Fibroblast of lung (primary cell): ENCODE data around the gene TNIP1. TPM values are rescaled to one million over a fixed set of nuclear protein-coding genes. Genes with fewer than 3 reads are reported as not detected.
A peak's percentile ranks its signal among the peaks of the same experiment; 100 is the strongest.

Source experiments
- DNase-seq, 2 donors: peaks; one replicate each; pipeline versions ENCODE4 v3.0.0 to v3.0.0-alpha.2; 2010; ENCODE audit warnings: low read depth in 2 of 2
- H2AFZ ChIP-seq: 2 replicates; pipeline ENCODE4 v1.5.1; 2012; ENCODE audit warnings: low read length, control low read depth, inconsistent platforms
- H3K27ac ChIP-seq: 2 replicates; pipeline ENCODE4 v1.5.1; 2011; ENCODE audit warnings: low read length, control low read depth; ENCODE audit not compliant: insufficient read depth
- H3K27me3 ChIP-seq: 2 replicates; pipeline ENCODE4 v1.5.1; 2011; ENCODE audit warnings: mild to moderate bottlenecking, low read length; ENCODE audit not compliant: control insufficient read depth, insufficient read depth
- H3K36me3 ChIP-seq: 2 replicates; pipeline ENCODE4 v1.5.1; 2011; ENCODE audit warnings: low read length; ENCODE audit not compliant: control insufficient read depth, insufficient read depth
- H3K4me1 ChIP-seq: 2 replicates; pipeline ENCODE4 v1.5.1; 2011; ENCODE audit warnings: low read length; ENCODE audit not compliant: control insufficient read depth, insufficient read depth; ENCODE audit errors: extremely low read depth
- H3K4me2 ChIP-seq: 2 replicates; pipeline ENCODE4 v1.5.1; 2011; ENCODE audit warnings: low read length, control low read depth; ENCODE audit not compliant: insufficient read depth; ENCODE audit errors: extremely low read depth
- H3K4me3 ChIP-seq, 4 experiments: fragments of 200-600 bp in 1 of 4; sonication (generic) in 1 of 4; replicated peaks in 1 of 4; 2 replicates each; pipeline ENCODE4 v1.5.1; 2011 to 2016; ENCODE audit warnings: low read length in 4 of 4, low read depth in 3 of 4, mild to moderate bottlenecking in 3 of 4, control low read depth in 2 of 4, inconsistent platforms in 1 of 4, mixed read lengths in 1 of 4; ENCODE audit not compliant: insufficient read depth in 1 of 4; ENCODE audit errors: control extremely low read depth in 1 of 4
- H3K79me2 ChIP-seq: 2 replicates; pipeline ENCODE4 v1.5.1; 2012; ENCODE audit warnings: mild to moderate bottlenecking, low read length, inconsistent platforms; ENCODE audit not compliant: control insufficient read depth, insufficient read depth
- H3K9ac ChIP-seq: 2 replicates; pipeline ENCODE4 v1.5.1; 2011; ENCODE audit warnings: mild to moderate bottlenecking, low read length, control low read depth; ENCODE audit not compliant: insufficient read depth
- H3K9me3 ChIP-seq: 2 replicates; pipeline ENCODE4 v1.5.1; 2012; ENCODE audit warnings: low read depth, low read length; ENCODE audit not compliant: control insufficient read depth, insufficient read depth
- H4K20me1 ChIP-seq: 2 replicates; pipeline ENCODE4 v1.5.1; 2011; ENCODE audit warnings: low read length; ENCODE audit not compliant: control insufficient read depth, insufficient read depth; ENCODE audit errors: extremely low read depth
- CTCF ChIP-seq, 2 donors: IDR thresholded peaks in 1 of 2; conservative IDR thresholded peaks in 1 of 2; 1 replicate in 1 of 2; 2 replicates in 1 of 2; pipeline ENCODE4 v1.5.1; 2011 to 2012; ENCODE audit warnings: low read length in 2 of 2, control low read depth in 1 of 2, inconsistent platforms in 1 of 2, low read depth in 1 of 2, mild to moderate bottlenecking in 1 of 2
- EZH2 ChIP-seq: IDR thresholded peaks from 2 replicates; pipeline ENCODE4 v1.5.1; 2012; ENCODE audit warnings: low read length, control low read depth, mild to moderate bottlenecking; ENCODE audit errors: missing control alignments
- polyA plus RNA-seq, 2 donors: library from polyadenylated mRNA; depleted of rRNA in 1 of 2; stranded (reverse) in 1 of 2; unstranded in 1 of 2; fragments of >200 nt; gene quantifications; 2 replicates each; pipeline ENCODE4 v1.2.1, GENCODE V29; 2011 to 2012; ENCODE audit warnings: missing spikeins in 1 of 2
- total RNA-seq: library from RNA; depleted of rRNA; stranded (reverse); fragments of >200 nt; gene quantifications from 2 replicates; pipeline ENCODE4 v1.2.1, GENCODE V29; 2014

The TNIP1 gene
- total and polyA plus RNA-seq, 2 donors (not counting 1 experiment from before 2014, with no cell fraction given): 47.2 to 59.1 TPM

- Histone ChIP-seq H3K79me2 (peaks cover 17% of the 10 kb centered on the region), H3K9ac (no peak overlapping the region), H3K4me2 (no peak overlapping the region), H3K27me3 (no peaks in the 10 kb centered on the region), H3K4me3 (no peak overlapping the region), H2AFZ (no peak overlapping the region), H3K4me1 (peaks cover 26% of the 10 kb centered on the region), H3K36me3 (peaks cover 3% of the 10 kb centered on the region), H3K9me3 (no peaks in the 10 kb centered on the region), H4K20me1 (peaks cover 3% of the 10 kb centered on the region), H3K27ac (no peak overlapping the region)
- TF ChIP-seq CTCF (conservative IDR thresholded peaks at IDR 0.05 in 1 of 2, IDR thresholded peaks at IDR 0.05 in 1 of 2; ENCODE audit: low read depth in 1 of 2, low read length in 2 of 2): no peak
- no peak for TF ChIP-seq EZH2
- no peak for DNase-seq
These were observed 6.3 kb downstream of the TNIP1 start for GRCh38 chr5:151074557-151074956.

- Histone ChIP-seq H3K9me3 (no peaks in the 10 kb centered on the region), H4K20me1 (peaks cover 3% of the 10 kb centered on the region), H3K9ac (no peak overlapping the region), H3K36me3 (peaks cover 1% of the 10 kb centered on the region), H3K79me2 (peaks cover 11% of the 10 kb centered on the region), H3K4me1 (peaks cover 27% of the 10 kb centered on the region), H3K27ac (no peak overlapping the region), H3K4me2 (no peak overlapping the region), H3K4me3 (no peak overlapping the region), H3K27me3 (no peaks in the 10 kb centered on the region), H2AFZ (no peak overlapping the region)
- DNase-seq: no peak
- no peak for TF ChIP-seq EZH2
- no peak for TF ChIP-seq CTCF (conservative IDR thresholded peaks at IDR 0.05 in 1 of 2, IDR thresholded peaks at IDR 0.05 in 1 of 2; ENCODE audit: low read depth in 1 of 2, low read length in 2 of 2)
These were observed 7.6 kb downstream of the TNIP1 start for GRCh38 chr5:151073280-151073679.

GRCh38 chr5:151072630-151073025 is 8.2 kb downstream of the TNIP1 start:
- Histone ChIP-seq H3K4me3 (no peak overlapping the region), H3K36me3 (peaks cover 1% of the 10 kb centered on the region), H3K4me2 (no peak overlapping the region), H3K79me2 (peaks cover 9% of the 10 kb centered on the region), H4K20me1 (peaks cover 4% of the 10 kb centered on the region), H3K27me3 (no peaks in the 10 kb centered on the region), H3K9me3 (no peaks in the 10 kb centered on the region), H3K4me1 (peaks cover 27% of the 10 kb centered on the region), H2AFZ (no peak overlapping the region), H3K9ac (no peak overlapping the region), H3K27ac (no peak overlapping the region)
- peak; percentile 28 to 92 for DNase-seq
- TF ChIP-seq EZH2 (no peak), CTCF (conservative IDR thresholded peaks at IDR 0.05 in 1 of 2, IDR thresholded peaks at IDR 0.05 in 1 of 2; ENCODE audit: low read depth in 1 of 2, low read length in 2 of 2) (no peak)
